Measurements from ENCODE around the gene GXYLT1.

The GXYLT1 gene

DNA sequence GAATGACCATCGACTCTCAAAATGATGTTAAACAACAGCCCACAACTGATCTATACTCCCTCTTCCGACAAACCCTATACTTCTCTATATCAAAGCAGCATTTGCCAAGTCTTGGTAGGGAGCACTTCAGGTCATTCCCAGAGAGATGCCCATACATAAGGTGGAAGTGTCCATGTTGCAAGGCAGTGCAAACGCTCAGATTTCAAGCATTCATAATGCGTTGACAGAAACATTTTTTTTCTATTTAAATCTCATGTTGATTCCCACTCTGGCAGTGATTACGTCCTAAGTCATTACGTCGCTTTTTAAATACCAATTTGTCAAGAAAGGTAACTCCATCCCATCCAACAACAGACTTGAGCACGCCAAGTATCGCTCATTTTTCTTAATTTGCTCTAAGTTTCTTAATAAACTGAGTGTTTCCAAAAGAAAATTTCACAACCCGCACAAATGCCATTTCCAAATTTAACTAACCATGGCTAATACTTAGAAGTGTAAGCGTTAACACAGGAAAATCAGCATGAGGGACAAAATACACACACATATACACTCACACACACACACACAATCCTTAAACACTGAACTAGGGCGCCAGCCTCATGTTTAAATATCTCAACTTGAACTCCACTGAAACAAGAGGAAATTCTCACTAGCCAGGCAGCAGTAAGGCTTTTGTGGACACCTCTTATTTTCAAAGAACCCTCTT lies 1.1 kb downstream of the GXYLT1 start:
- H3K4me3 ChIP-seq (ENCODE audit: low read length), result peak overlapping the region; percentile 93
- H3K36me3 ChIP-seq (ENCODE audit: insufficient read depth, low read depth, low read length), result no peaks in the 10 kb centered on the region
- peak overlapping the region; percentile 17 for H3K27ac ChIP-seq (ENCODE audit: low read length)
- peaks cover 17% of the 10 kb centered on the region for H3K4me1 ChIP-seq (ENCODE audit: insufficient read depth, low read length)
- peaks cover 12% of the 10 kb centered on the region for H3K27me3 ChIP-seq (ENCODE audit: insufficient read depth, low read length)
- peak overlapping the region; percentile 89 for H3K9ac ChIP-seq (ENCODE audit: low read depth, low read length)
- no peaks in the 10 kb centered on the region for H3K9me3 ChIP-seq (ENCODE audit: insufficient read depth, low read depth, low read length)

DNA sequence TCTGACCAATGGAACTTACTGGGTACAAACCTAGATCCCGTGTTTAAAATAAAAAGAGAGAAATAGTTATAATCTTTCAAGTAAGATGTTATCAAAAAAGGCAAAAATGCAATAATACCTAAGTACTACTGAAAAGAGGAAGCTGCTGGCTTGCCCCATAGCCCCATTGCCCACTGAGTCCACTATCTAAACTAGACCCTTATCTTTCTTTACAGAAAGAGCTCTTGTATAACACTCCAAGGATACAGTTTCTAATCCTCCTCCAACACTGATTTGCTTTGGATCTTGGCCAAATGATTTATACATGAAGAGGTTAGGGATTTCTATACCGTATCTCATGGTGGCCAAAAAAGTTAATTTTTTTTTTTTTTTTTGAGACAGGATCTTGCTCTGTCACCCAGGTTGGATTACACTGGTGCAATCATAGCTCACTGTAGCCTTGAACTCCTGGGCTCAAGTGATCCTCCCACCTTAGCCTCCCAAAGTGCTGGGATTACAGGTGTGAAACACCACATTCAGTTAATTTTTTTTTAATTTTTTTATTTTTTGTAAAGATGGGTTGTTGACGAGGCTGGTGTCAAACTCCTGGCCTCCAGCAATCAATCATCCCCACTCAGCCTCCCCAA lies 2.6 kb downstream of the GXYLT1 start:
- Histone ChIP-seq H3K36me3 (ENCODE audit: insufficient read depth, low read depth, low read length) (no peaks in the 10 kb centered on the region), H3K9ac (ENCODE audit: low read depth, low read length) (no peak overlapping the region), H3K27me3 (ENCODE audit: insufficient read depth, low read length) (peaks cover 12% of the 10 kb centered on the region), H3K4me3 (ENCODE audit: low read length) (no peak overlapping the region), H3K4me1 (ENCODE audit: insufficient read depth, low read length) (peaks cover 17% of the 10 kb centered on the region), H3K27ac (ENCODE audit: low read length) (no peak overlapping the region), H3K9me3 (ENCODE audit: insufficient read depth, low read depth, low read length) (no peaks in the 10 kb centered on the region)

GRCh38 chr12:42140901-42141300 lies 3.8 kb downstream of the GXYLT1 start:
- Histone ChIP-seq H3K9ac (ENCODE audit: low read depth, low read length) (no peak overlapping the region), H3K4me3 (ENCODE audit: low read length) (no peak overlapping the region)

GRCh38 chr12:42135259-42135814 lies 9.3 kb downstream of the GXYLT1 start:
- no peak overlapping the region for H3K9ac ChIP-seq (ENCODE audit: low read depth, low read length)
- H3K27me3 ChIP-seq (ENCODE audit: insufficient read depth, low read length), result no peaks in the 10 kb centered on the region
- no peak overlapping the region for H3K4me3 ChIP-seq (ENCODE audit: low read length)
- H3K4me1 ChIP-seq (ENCODE audit: insufficient read depth, low read length), result no peaks in the 10 kb centered on the region
- H3K9me3 ChIP-seq (ENCODE audit: insufficient read depth, low read depth, low read length), result no peaks in the 10 kb centered on the region
- no peak overlapping the region for H3K27ac ChIP-seq (ENCODE audit: low read length)
- H3K36me3 ChIP-seq (ENCODE audit: insufficient read depth, low read depth, low read length), result no peaks in the 10 kb centered on the region

More at GRCh38 chr12:42140901-42141300, 3.8 kb downstream of the GXYLT1 start:
- no peak overlapping the region for H3K27ac ChIP-seq (ENCODE audit: low read length)
- H3K4me1 ChIP-seq (ENCODE audit: insufficient read depth, low read length), result peaks cover 13% of the 10 kb centered on the region
- H3K9me3 ChIP-seq (ENCODE audit: insufficient read depth, low read depth, low read length), result no peaks in the 10 kb centered on the region
- no peaks in the 10 kb centered on the region for H3K36me3 ChIP-seq (ENCODE audit: insufficient read depth, low read depth, low read length)
- peaks cover 12% of the 10 kb centered on the region for H3K27me3 ChIP-seq (ENCODE audit: insufficient read depth, low read length)

- H3K4me3 ChIP-seq (ENCODE audit: low read length), result no peak overlapping the region
- no peaks in the 10 kb centered on the region for H3K36me3 ChIP-seq (ENCODE audit: insufficient read depth, low read depth, low read length)
- no peaks in the 10 kb centered on the region; the same call in 1 of the 2 replicates for H3K4me1 ChIP-seq (ENCODE audit: insufficient read depth, low read length)
- H3K27me3 ChIP-seq (ENCODE audit: insufficient read depth, low read length), result no peaks in the 10 kb centered on the region
- no peak overlapping the region for H3K27ac ChIP-seq (ENCODE audit: low read length)
- H3K9me3 ChIP-seq (ENCODE audit: insufficient read depth, low read depth, low read length), result no peaks in the 10 kb centered on the region
- no peak overlapping the region for H3K9ac ChIP-seq (ENCODE audit: low read depth, low read length)
Observed at GRCh38 chr12:42130672-42131402, 13.8 kb downstream of the GXYLT1 start.

DNA sequence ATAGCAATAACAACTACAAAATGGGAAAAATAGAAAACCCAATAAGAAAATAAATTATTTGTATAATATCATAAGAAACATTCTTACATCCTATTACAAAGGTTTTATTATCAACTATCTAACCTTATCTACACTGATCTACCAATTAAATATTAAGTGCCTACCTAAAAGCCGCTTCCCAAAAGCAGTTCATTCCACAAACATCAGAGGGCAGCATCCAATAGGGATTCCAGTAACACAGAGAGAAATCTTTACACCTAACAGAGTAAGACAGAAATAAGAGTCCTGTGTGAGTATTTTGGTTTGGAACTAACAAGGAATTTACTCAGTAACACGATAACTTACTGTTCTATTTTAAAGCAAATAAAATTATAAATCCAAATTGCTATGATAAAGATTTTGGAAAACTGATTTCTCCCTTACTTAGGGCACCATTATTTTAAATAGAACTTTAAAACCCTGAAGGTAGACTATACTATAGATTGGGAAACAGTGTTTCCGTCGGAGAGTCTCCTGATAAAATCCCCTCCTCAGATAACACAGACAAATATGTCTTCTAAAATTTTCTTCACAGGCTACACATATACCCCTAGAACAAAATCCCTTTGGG lies 15.0 kb downstream of the GXYLT1 start:
- H3K27ac ChIP-seq (ENCODE audit: low read length), result no peak overlapping the region
- H3K4me3 ChIP-seq (ENCODE audit: low read length), result no peak overlapping the region
- H3K36me3 ChIP-seq (ENCODE audit: insufficient read depth, low read depth, low read length), result no peaks in the 10 kb centered on the region
- no peak overlapping the region for H3K9ac ChIP-seq (ENCODE audit: low read depth, low read length)
- no peaks in the 10 kb centered on the region for H3K27me3 ChIP-seq (ENCODE audit: insufficient read depth, low read length)
- H3K9me3 ChIP-seq (ENCODE audit: insufficient read depth, low read depth, low read length), result no peaks in the 10 kb centered on the region
- peaks cover 9% of the 10 kb centered on the region for H3K4me1 ChIP-seq (ENCODE audit: insufficient read depth, low read length)

DNA sequence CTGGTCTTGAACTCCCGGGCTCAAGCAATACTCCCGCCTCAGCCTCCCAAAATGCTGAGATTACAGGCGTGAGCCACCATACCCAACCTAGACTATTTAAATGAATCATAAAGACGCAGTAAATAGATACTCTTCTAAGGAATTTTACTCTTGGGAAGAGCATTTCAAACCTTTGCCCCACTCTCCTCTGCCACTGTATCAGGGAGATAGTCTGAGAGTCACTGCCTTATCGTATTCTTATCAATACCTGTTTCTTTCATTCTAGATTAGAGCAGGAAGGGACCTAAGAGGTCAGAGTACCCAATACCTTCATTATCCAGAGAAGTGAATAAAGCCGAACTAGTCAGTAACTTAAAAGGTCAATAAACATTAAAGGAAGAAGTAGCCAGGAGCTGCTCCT lies 15.8 kb downstream of the GXYLT1 start:
- no peaks in the 10 kb centered on the region for H3K27me3 ChIP-seq (ENCODE audit: insufficient read depth, low read length)
- H3K9ac ChIP-seq (ENCODE audit: low read depth, low read length), result no peak overlapping the region
- H3K4me1 ChIP-seq (ENCODE audit: insufficient read depth, low read length), result peaks cover 10% of the 10 kb centered on the region
- no peaks in the 10 kb centered on the region for H3K9me3 ChIP-seq (ENCODE audit: insufficient read depth, low read depth, low read length)
- no peak overlapping the region for H3K4me3 ChIP-seq (ENCODE audit: low read length)
- no peak overlapping the region for H3K27ac ChIP-seq (ENCODE audit: low read length)
- no peaks in the 10 kb centered on the region for H3K36me3 ChIP-seq (ENCODE audit: insufficient read depth, low read depth, low read length)

DNA sequence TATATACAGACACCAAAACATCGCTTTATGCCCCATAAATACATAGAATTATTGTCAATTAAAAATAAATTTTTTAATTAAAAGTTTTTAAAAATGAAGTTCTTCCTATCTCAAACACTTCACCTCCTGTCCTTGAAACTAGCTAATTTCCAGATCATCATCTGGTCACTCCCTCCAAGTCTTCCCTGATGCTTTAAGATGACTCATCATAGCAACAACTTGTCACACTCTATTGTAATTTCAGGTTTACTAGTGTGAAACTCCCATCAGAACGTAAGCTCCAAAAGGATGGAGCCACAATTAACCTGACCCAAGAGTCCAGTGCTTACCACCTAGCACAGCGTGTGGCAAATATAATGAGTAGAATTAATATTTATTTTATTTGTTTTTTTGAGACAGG lies 16.3 kb downstream of the GXYLT1 start:
- peaks cover 10% of the 10 kb centered on the region for H3K4me1 ChIP-seq (ENCODE audit: insufficient read depth, low read length)
- H3K36me3 ChIP-seq (ENCODE audit: insufficient read depth, low read depth, low read length), result no peaks in the 10 kb centered on the region
- no peak overlapping the region for H3K9ac ChIP-seq (ENCODE audit: low read depth, low read length)
- H3K4me3 ChIP-seq (ENCODE audit: low read length), result no peak overlapping the region
- H3K9me3 ChIP-seq (ENCODE audit: insufficient read depth, low read depth, low read length), result no peaks in the 10 kb centered on the region
- H3K27ac ChIP-seq (ENCODE audit: low read length), result no peak overlapping the region
- no peaks in the 10 kb centered on the region for H3K27me3 ChIP-seq (ENCODE audit: insufficient read depth, low read length)

GRCh38 chr12:42126963-42127362 lies 17.7 kb downstream of the GXYLT1 start:
- H3K4me1 ChIP-seq (ENCODE audit: insufficient read depth, low read length), result peaks cover 10% of the 10 kb centered on the region
- no peaks in the 10 kb centered on the region for H3K27me3 ChIP-seq (ENCODE audit: insufficient read depth, low read length)
- no peak overlapping the region for H3K9ac ChIP-seq (ENCODE audit: low read depth, low read length)

GRCh38 chr12:42125388-42125767 lies 19.3 kb downstream of the GXYLT1 start:
- Histone ChIP-seq H3K4me3 (ENCODE audit: low read length) (no peak overlapping the region), H3K4me1 (ENCODE audit: insufficient read depth, low read length) (peaks cover 10% of the 10 kb centered on the region), H3K36me3 (ENCODE audit: insufficient read depth, low read depth, low read length) (no peaks in the 10 kb centered on the region), H3K9me3 (ENCODE audit: insufficient read depth, low read depth, low read length) (no peaks in the 10 kb centered on the region), H3K27ac (ENCODE audit: low read length) (no peak overlapping the region), H3K27me3 (ENCODE audit: insufficient read depth, low read length) (no peaks in the 10 kb centered on the region), H3K9ac (ENCODE audit: low read depth, low read length) (no peak overlapping the region)

More at GRCh38 chr12:42126963-42127362, 17.7 kb downstream of the GXYLT1 start:
- no peaks in the 10 kb centered on the region for H3K9me3 ChIP-seq (ENCODE audit: insufficient read depth, low read depth, low read length)
- no peak overlapping the region for H3K4me3 ChIP-seq (ENCODE audit: low read length)
- H3K27ac ChIP-seq (ENCODE audit: low read length), result no peak overlapping the region
- H3K36me3 ChIP-seq (ENCODE audit: insufficient read depth, low read depth, low read length), result no peaks in the 10 kb centered on the region

GRCh38 chr12:42124764-42125387 lies 19.8 kb downstream of the GXYLT1 start:
- Histone ChIP-seq H3K9ac (ENCODE audit: low read depth, low read length) (no peak overlapping the region), H3K27me3 (ENCODE audit: insufficient read depth, low read length) (no peaks in the 10 kb centered on the region), H3K4me3 (ENCODE audit: low read length) (no peak overlapping the region), H3K36me3 (ENCODE audit: insufficient read depth, low read depth, low read length) (no peaks in the 10 kb centered on the region), H3K27ac (ENCODE audit: low read length) (no peak overlapping the region), H3K4me1 (ENCODE audit: insufficient read depth, low read length) (peaks cover 10% of the 10 kb centered on the region), H3K9me3 (ENCODE audit: insufficient read depth, low read depth, low read length) (no peaks in the 10 kb centered on the region)
